Cardiac muscle cell (in vitro differentiated cells and primary cell): Measurements from ENCODE around the gene NUDT22. TPM values are rescaled to one million over a fixed set of nuclear protein-coding genes. Genes with fewer than 3 reads are reported as not detected.
A peak's percentile ranks its signal among the peaks of the same experiment; 100 is the strongest.

Experiments
- DNase-seq, 2 donors: peaks; one replicate each; pipeline versions ENCODE4 v3.0.0 to v3.0.0-alpha.2; 2010 to 2017; ENCODE audit warnings: low read depth in 1 of 2, low spot score in 1 of 2
- H3K27ac ChIP-seq: fragments of 200-600 bp; sonication (generic); 2 replicates; pipeline ENCODE4 v1.5.1; 2016
- H3K27me3 ChIP-seq: fragments of 200-600 bp; sonication (generic); 2 replicates; pipeline ENCODE4 v1.6.0; 2016; ENCODE audit warnings: control low read depth
- H3K36me3 ChIP-seq: fragments of 200-600 bp; sonication (generic); 2 replicates; pipeline ENCODE4 v1.5.1; 2016; ENCODE audit warnings: control low read depth
- H3K4me1 ChIP-seq: fragments of 200-600 bp; sonication (generic); 2 replicates; pipeline ENCODE4 v1.8.1; 2017; ENCODE audit warnings: low read depth, mild to moderate bottlenecking, mixed run types
- H3K4me3 ChIP-seq: fragments of 200-600 bp; sonication (generic); 2 replicates; pipeline ENCODE4 v1.5.1; 2016; ENCODE audit warnings: mild to moderate bottlenecking
- H3K9me3 ChIP-seq: fragments of 200-600 bp; sonication (generic); 2 replicates; pipeline ENCODE4 v1.5.1; 2017; ENCODE audit warnings: low read depth, mild to moderate bottlenecking, control low read depth
- CTCF ChIP-seq: IDR thresholded peaks from 2 replicates; pipeline ENCODE4 v1.5.1; 2012; ENCODE audit warnings: low read depth, mild to moderate bottlenecking, low read length
- polyA plus RNA-seq: library from polyadenylated mRNA; unstranded; fragments of >200 nt; fragmentation: Nextera tagmentation; extraction: Ambion mirVana; gene quantifications from 2 replicates; pipeline ENCODE4 v1.2.1, GENCODE V29; 2016
- total RNA-seq: library from RNA; depleted of rRNA; stranded (reverse); fragments of >200 nt; gene quantifications from 2 replicates; pipeline ENCODE4 v1.2.3, GENCODE V29; 2016

NUDT22 gene
- total and polyA plus RNA-seq, 2 experiments from 2014 or later, result 76.0 to 90.6 TPM

GRCh38 chr11:64268025-64268892, 42.2 kb downstream of the NUDT22 start:
- peak in 1 of 2 donors; percentile 92 for DNase-seq
- Histone ChIP-seq H3K36me3 (no peaks in the 10 kb centered on the region), H3K9me3 (no peaks in the 10 kb centered on the region), H3K4me3 (peak overlapping the region; percentile 54), H3K27me3 (no peaks in the 10 kb centered on the region), H3K27ac (peak overlapping the region; percentile 89), H3K4me1 (peaks cover 8% of the 10 kb centered on the region)
- TF ChIP-seq CTCF, result no peak

GRCh38 chr11:64268893-64269539, 42.9 kb downstream of the NUDT22 start:
- peak overlapping the region; percentile 89 for H3K27ac ChIP-seq
- H3K4me1 ChIP-seq, result peaks cover 8% of the 10 kb centered on the region
- no peaks in the 10 kb centered on the region for H3K36me3 ChIP-seq
- H3K9me3 ChIP-seq, result no peaks in the 10 kb centered on the region
- DNase-seq, result peak in 1 of 2 donors; percentile 73
- no peaks in the 10 kb centered on the region for H3K27me3 ChIP-seq
- no peak for TF ChIP-seq CTCF
- H3K4me3 ChIP-seq, result peak overlapping the region; percentile 54

- peaks cover 8% of the 10 kb centered on the region for H3K4me1 ChIP-seq
- peak overlapping the region; percentile 56 for H3K4me3 ChIP-seq
- H3K9me3 ChIP-seq, result no peaks in the 10 kb centered on the region
- peak overlapping the region; percentile 92 for H3K27ac ChIP-seq
- no peaks in the 10 kb centered on the region for H3K27me3 ChIP-seq
- DNase-seq, result peak; percentile 99 to 100
- no peaks in the 10 kb centered on the region for H3K36me3 ChIP-seq
- peak; percentile 5 for TF ChIP-seq CTCF
These were observed 43.6 kb downstream of the NUDT22 start for GRCh38 chr11:64269540-64270220.

GRCh38 chr11:64275031-64275800, 49.1 kb downstream of the NUDT22 start:
- no peak for DNase-seq
- no peaks in the 10 kb centered on the region for H3K36me3 ChIP-seq
- no peak for TF ChIP-seq CTCF
- H3K9me3 ChIP-seq, result no peaks in the 10 kb centered on the region
- H3K4me1 ChIP-seq, result no peaks in the 10 kb centered on the region
- H3K27ac ChIP-seq, result no peak overlapping the region
- no peaks in the 10 kb centered on the region for H3K27me3 ChIP-seq
- H3K4me3 ChIP-seq, result no peak overlapping the region

GRCh38 chr11:64275841-64276240, 49.8 kb downstream of the NUDT22 start:
- no peaks in the 10 kb centered on the region for H3K4me1 ChIP-seq
- H3K9me3 ChIP-seq, result no peaks in the 10 kb centered on the region
- no peaks in the 10 kb centered on the region for H3K27me3 ChIP-seq
- H3K36me3 ChIP-seq, result no peaks in the 10 kb centered on the region
- TF ChIP-seq CTCF, result no peak
- no peak overlapping the region for H3K4me3 ChIP-seq
- no peak for DNase-seq
- H3K27ac ChIP-seq, result no peak overlapping the region
